ENCODE results near the gene TEX10. TPM values are rescaled to one million over a fixed set of nuclear protein-coding genes. Genes with fewer than 3 reads are reported as not detected.

Gene TEX10
- total RNA-seq: 21.3 and 21.7 TPM in 2 replicates

GRCh38 chr9:100352727-100353505 is at the start of gene TEX10:
TSS of gene TEX10 (minus strand) at chr9:100352942. CDS start at chr9:100349363, 3,579 bp downstream.

Other genes with a start within 250 kb of the TEX10 start
- gene MSANTD3, start 74.2 kb upstream of the TEX10 start, total RNA-seq: 38.1 and 49.8 TPM in 2 replicates
- 1.3 and 1.5 TPM in 2 replicates for gene TMEFF1, start 120.2 kb upstream of the TEX10 start, total RNA-seq
- gene CAVIN4, start 225.1 kb upstream of the TEX10 start, total RNA-seq: 0.15 and 0.17 TPM in 2 replicates

Measured in bronchus fibroblast of lung (primary cell).